Retinal pigment epithelial cell (primary cell): ENCODE data around the gene EFNA5.

Experiments
- DNase-seq: peaks from one replicate; pipeline ENCODE4 v3.0.0-alpha.2; 2010; ENCODE audit warnings: low read depth
- H3K4me3 ChIP-seq: 2 replicates; pipeline ENCODE4 v1.5.1; 2011; ENCODE audit warnings: mild to moderate bottlenecking, low read length, control low read depth, moderate library complexity
- TF ChIP-seq, protein P1 (sequence below): conservative IDR thresholded peaks from 2 replicates; pipeline ENCODE4 v1.5.1; 2011; ENCODE audit warnings: low read depth, low read length, control low read depth, inconsistent platforms

Gene EFNA5

DNA sequence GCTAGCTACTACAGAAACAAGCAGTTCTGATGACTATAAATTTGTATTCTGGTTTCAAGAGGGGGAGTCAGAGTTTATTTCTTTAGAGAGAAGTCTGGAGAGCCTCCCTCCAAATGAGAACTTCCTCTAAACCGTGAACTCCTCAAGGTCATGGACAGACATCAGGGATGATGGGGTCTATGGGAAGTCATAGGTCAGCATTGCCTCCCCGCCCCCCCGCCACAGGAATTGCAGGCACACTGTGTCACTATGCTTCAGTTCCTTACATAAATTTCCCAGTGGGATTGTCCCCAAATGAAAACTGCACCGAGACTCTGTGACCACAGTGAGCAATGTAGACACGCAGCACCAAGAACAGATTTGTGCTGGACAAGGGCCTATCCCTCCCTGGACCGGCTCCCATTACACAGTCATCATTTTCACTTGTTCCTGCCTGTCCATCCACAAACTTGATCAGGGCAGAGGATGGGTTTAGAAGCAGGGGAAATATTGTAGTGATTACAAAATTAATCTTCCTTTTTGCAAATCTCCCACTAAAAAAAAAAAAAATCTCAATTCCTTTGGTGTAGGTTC, 300.3 kb downstream of the EFNA5 start:
- no peak overlapping the region for H3K4me3 ChIP-seq
- TF ChIP-seq, protein P1, sequence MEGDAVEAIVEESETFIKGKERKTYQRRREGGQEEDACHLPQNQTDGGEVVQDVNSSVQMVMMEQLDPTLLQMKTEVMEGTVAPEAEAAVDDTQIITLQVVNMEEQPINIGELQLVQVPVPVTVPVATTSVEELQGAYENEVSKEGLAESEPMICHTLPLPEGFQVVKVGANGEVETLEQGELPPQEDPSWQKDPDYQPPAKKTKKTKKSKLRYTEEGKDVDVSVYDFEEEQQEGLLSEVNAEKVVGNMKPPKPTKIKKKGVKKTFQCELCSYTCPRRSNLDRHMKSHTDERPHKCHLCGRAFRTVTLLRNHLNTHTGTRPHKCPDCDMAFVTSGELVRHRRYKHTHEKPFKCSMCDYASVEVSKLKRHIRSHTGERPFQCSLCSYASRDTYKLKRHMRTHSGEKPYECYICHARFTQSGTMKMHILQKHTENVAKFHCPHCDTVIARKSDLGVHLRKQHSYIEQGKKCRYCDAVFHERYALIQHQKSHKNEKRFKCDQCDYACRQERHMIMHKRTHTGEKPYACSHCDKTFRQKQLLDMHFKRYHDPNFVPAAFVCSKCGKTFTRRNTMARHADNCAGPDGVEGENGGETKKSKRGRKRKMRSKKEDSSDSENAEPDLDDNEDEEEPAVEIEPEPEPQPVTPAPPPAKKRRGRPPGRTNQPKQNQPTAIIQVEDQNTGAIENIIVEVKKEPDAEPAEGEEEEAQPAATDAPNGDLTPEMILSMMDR: no peak
- no peak for DNase-seq

DNA sequence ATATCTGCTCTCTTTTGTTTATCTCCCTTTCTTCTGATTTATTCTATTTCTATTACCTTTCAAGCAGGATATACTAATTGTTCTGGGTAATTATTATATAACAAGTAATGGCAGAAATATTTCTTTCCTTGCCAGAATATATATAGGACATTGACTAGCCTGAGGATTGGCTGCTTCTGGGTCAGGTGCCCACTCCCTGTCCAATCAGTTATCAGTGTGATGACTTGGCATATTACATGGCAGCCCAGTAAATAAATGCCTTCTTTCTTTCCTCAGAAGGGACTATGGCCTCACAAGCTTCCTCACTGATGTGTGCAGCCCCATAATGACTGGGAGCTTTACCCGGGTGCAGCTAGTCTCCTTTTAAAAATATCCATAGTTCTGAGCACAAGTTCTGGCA, 301.1 kb downstream of the EFNA5 start:
- TF ChIP-seq, protein P1: no peak
- no peak overlapping the region for H3K4me3 ChIP-seq
- DNase-seq: no peak

DNA sequence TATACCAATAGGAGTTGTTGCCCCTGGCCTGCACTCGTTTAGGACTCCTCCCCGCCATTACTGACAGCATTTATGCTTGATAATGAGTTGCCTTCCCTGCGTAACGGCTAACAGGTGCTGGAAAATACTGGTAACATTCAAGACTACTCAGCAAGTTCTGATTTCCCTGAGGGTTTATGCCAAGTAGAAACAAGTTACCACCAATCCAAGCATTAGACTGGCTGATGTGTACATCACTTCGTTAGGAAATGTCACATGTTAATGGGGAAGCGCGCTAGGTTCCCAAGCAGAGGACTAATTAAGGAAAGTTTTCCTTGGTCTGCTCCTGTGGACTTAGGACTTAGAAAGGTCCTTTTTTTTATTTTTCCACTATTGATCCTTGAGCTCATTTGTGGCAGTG, 302.1 kb downstream of the EFNA5 start:
- TF ChIP-seq, protein P1: no peak
- DNase-seq: no peak
- no peak overlapping the region for H3K4me3 ChIP-seq

DNA sequence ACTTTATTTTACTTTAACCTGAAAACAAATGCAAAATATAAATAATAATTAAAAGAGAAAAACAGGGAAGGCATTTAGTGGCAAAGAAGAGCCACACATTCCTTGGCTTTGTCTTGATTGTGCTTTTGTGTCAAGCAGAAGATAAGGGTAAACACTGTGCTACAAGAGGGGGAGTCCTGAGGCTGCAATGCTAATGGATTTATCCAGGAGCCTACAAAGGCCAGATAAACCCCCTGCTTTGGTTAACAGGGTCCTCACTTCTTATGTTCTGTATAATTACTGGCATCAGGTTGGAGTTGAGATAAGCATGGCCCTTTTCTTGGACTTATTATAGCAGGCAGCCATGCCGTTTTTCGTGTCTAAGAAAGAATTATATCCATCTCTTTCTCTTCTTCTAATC, 302.8 kb downstream of the EFNA5 start:
- H3K4me3 ChIP-seq: no peak overlapping the region

DNA sequence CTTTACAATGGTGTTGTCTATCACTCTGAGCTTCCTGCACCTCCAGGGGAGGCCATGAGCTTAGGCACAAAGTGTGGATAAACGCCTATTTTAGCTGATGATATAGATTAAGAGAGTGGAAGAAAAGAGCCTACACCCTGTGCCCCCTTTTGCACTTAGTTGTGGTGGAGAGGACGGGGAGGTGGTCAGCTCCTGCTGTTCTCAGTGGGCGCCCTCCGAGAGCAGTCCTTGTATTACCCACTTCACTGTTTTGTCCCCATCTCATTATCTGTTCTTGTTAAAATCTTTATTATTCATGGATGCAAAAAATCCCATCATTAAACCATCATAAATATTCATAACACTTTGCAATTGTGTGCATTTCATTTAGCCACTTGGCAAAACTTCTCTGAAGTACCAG, 303.3 kb downstream of the EFNA5 start:
- H3K4me3 ChIP-seq: no peak overlapping the region
- TF ChIP-seq, protein P1: no peak
- no peak for DNase-seq

More for the DNA sequence above, 302.8 kb downstream of the EFNA5 start:
- no peak for DNase-seq
- TF ChIP-seq, protein P1: no peak

DNA sequence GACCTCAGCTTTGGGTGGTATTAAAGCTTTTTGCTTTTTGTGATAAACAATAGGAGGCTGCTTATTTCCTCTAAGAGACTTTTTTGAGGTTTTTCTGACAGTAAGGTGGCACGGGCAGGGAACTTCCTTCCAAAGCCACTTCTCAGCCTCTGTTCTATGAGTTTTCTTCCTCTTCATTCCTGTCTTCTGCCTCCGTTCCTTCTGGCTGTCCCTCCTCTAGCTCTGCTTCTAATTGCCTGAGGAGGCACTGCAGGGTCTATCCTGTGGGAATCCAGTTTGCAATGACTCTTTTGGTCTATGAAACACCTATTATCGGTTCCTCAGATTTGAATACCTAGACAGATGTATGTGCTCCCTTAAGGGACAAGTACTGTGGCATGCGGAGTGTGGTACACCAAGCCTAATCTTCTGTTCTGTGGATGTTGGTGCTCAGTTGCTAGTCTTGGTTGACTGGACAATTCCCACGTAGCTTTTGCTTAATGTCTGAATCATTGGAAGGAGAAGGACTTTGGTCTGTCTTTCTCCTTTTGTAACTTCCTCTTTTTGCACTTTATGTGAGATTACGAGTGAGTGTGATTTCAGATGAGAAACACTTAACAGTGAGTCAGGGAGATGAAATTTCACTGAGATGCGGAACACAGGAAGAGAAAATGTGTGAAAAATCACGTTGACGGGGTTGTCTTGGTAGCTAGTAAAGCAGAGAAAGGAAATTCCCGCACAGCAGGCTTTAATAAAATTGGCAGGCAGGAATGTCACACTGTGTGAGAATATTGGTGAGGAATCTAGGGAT, 305.2 kb downstream of the EFNA5 start:
- TF ChIP-seq, protein P1: no peak
- no peak for DNase-seq
- H3K4me3 ChIP-seq: no peak overlapping the region
